ENCODE measurements around the gene DPH2.
A peak's percentile ranks its signal among the peaks of the same experiment; 100 is the strongest.

The DPH2 gene

GRCh38 chr1:43982808-43983207 is 13.0 kb downstream of the DPH2 start:
- DNase-seq (ENCODE audit: low read depth, low spot score), result no peak
- no peak overlapping the region for H3K27ac ChIP-seq (ENCODE audit: low read length)

GRCh38 chr1:43983253-43983899 is 13.6 kb downstream of the DPH2 start:
- no CpG with 5 or more reads among the region's 12 CpGs for WGBS (ENCODE audit: insufficient coverage, insufficient read length)
- H3K4me1 ChIP-seq (ENCODE audit: control insufficient read depth, insufficient read depth, low read length), result peaks cover 2% of the 10 kb centered on the region; the same call in 1 of the 2 replicates

More at GRCh38 chr1:43982808-43983207, 13.0 kb downstream of the DPH2 start:
- no peaks in the 10 kb centered on the region for H3K27me3 ChIP-seq (ENCODE audit: control insufficient read depth, insufficient read depth, low read length)
- peaks cover 12% of the 10 kb centered on the region; the same call in 1 of the 2 replicates for H3K36me3 ChIP-seq (ENCODE audit: control insufficient read depth, insufficient read depth, low read length)
- H3K9me3 ChIP-seq (ENCODE audit: control insufficient read depth, insufficient read depth, low read length), result no peaks in the 10 kb centered on the region
- WGBS (ENCODE audit: insufficient coverage, insufficient read length), result 100% methylated on average over 2 of the region's 15 CpGs
- peaks cover 2% of the 10 kb centered on the region; the same call in 1 of the 2 replicates for H3K4me1 ChIP-seq (ENCODE audit: control insufficient read depth, insufficient read depth, low read length)
- H3K4me3 ChIP-seq (ENCODE audit: low read length), result no peak overlapping the region

DNA sequence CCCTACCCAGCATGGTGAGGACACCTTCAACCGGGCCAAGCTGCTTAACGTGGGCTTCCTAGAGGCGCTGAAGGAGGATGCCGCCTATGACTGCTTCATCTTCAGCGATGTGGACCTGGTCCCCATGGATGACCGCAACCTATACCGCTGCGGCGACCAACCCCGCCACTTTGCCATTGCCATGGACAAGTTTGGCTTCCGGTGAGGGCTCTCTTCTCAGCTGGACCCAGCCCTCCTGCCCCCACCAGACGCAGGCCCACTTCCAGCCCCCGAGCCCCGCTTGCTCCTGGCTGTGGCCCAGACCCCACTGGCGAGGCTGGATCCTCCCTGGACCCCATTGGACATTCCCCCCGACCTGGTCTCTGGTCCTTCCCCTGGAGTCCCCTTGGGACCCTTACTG is 15.0 kb downstream of the DPH2 start:
- DNase-seq (ENCODE audit: low read depth, low spot score), result no peak
- Histone ChIP-seq H3K36me3 (ENCODE audit: control insufficient read depth, insufficient read depth, low read length) (peaks cover 12% of the 10 kb centered on the region; the same call in 1 of the 2 replicates), H3K27ac (ENCODE audit: low read length) (no peak overlapping the region), H3K27me3 (ENCODE audit: control insufficient read depth, insufficient read depth, low read length) (no peaks in the 10 kb centered on the region), H3K9me3 (ENCODE audit: control insufficient read depth, insufficient read depth, low read length) (no peaks in the 10 kb centered on the region), H3K4me1 (ENCODE audit: control insufficient read depth, insufficient read depth, low read length) (peaks cover 2% of the 10 kb centered on the region; the same call in 1 of the 2 replicates), H3K4me3 (ENCODE audit: low read length) (no peak overlapping the region)
- WGBS (ENCODE audit: insufficient coverage, insufficient read length), result no CpG with 5 or more reads among the region's 16 CpGs

More at GRCh38 chr1:43983253-43983899, 13.6 kb downstream of the DPH2 start:
- no peak for DNase-seq (ENCODE audit: low read depth, low spot score)
- Histone ChIP-seq H3K27ac (ENCODE audit: low read length) (no peak overlapping the region), H3K27me3 (ENCODE audit: control insufficient read depth, insufficient read depth, low read length) (no peaks in the 10 kb centered on the region), H3K4me3 (ENCODE audit: low read length) (no peak overlapping the region), H3K36me3 (ENCODE audit: control insufficient read depth, insufficient read depth, low read length) (peaks cover 12% of the 10 kb centered on the region; the same call in 1 of the 2 replicates), H3K9me3 (ENCODE audit: control insufficient read depth, insufficient read depth, low read length) (no peaks in the 10 kb centered on the region)

DNA sequence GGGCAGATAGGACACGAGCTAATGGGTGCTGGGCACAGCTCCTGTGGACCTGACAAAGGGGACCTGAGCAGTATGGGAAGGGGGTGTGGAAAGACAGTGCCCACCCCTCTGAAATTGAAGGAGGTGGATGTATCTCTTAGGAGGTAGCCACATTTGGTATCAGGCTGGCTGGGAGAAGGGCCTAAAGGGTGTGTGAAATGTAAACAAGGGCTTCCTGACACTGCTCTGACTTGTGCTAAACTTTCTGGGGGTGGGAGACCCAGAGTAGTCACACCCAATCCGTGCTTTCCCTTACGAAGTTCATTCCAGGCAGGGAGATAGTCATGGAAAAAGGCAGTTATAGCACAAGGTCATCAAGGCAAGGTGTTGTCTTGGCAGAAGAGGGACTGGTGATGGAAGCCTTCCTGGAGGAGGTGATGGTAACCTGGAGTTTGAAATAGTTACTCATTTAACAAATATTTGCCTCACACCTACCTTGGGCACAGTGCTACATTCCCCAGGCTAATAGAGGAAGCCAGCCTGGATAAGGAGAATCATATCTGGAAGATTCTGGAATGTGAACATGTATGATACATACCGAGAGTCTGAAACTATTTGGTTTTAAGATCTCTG is 16.3 kb downstream of the DPH2 start:
- H3K36me3 ChIP-seq (ENCODE audit: control insufficient read depth, insufficient read depth, low read length), result peaks cover 12% of the 10 kb centered on the region; the same call in 1 of the 2 replicates
- no CpG with 5 or more reads among the region's 4 CpGs for WGBS (ENCODE audit: insufficient coverage, insufficient read length)

DNA sequence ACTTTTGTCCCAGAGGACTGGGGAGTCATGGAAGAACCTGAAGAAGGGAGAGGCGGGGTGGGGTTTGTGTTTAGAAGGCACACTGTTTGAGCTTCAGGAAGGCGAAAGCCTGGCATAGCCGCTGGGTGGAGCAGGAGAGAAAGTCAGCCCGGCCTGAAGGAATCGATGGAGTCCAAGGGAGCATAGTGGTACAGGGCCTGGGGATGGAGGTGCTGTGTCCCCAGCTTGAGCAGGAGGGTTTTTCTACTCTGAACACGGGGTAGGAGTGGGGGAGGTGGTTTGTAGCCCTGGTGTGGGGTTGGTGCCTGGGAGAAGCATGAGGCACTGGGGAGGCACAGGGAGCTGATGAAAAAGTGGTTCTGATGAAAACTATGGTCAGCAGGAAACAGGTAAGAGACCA is 16.9 kb downstream of the DPH2 start:
- H3K9me3 ChIP-seq (ENCODE audit: control insufficient read depth, insufficient read depth, low read length), result no peaks in the 10 kb centered on the region
- peaks cover 10% of the 10 kb centered on the region; the same call in 1 of the 2 replicates for H3K36me3 ChIP-seq (ENCODE audit: control insufficient read depth, insufficient read depth, low read length)
- peaks cover 2% of the 10 kb centered on the region; the same call in 1 of the 2 replicates for H3K4me1 ChIP-seq (ENCODE audit: control insufficient read depth, insufficient read depth, low read length)
- H3K4me3 ChIP-seq (ENCODE audit: low read length), result no peak overlapping the region
- no peaks in the 10 kb centered on the region for H3K27me3 ChIP-seq (ENCODE audit: control insufficient read depth, insufficient read depth, low read length)
- H3K27ac ChIP-seq (ENCODE audit: low read length), result no peak overlapping the region
- no CpG with 5 or more reads among the region's 6 CpGs for WGBS (ENCODE audit: insufficient coverage, insufficient read length)
- no peak for DNase-seq (ENCODE audit: low read depth, low spot score)

More for the DNA sequence above, 16.3 kb downstream of the DPH2 start:
- no peaks in the 10 kb centered on the region for H3K9me3 ChIP-seq (ENCODE audit: control insufficient read depth, insufficient read depth, low read length)
- H3K27me3 ChIP-seq (ENCODE audit: control insufficient read depth, insufficient read depth, low read length), result no peaks in the 10 kb centered on the region
- H3K4me1 ChIP-seq (ENCODE audit: control insufficient read depth, insufficient read depth, low read length), result peaks cover 2% of the 10 kb centered on the region; the same call in 1 of the 2 replicates
- no peak overlapping the region for H3K4me3 ChIP-seq (ENCODE audit: low read length)
- no peak for DNase-seq (ENCODE audit: low read depth, low spot score)
- H3K27ac ChIP-seq (ENCODE audit: low read length), result no peak overlapping the region

- Histone ChIP-seq H3K27me3 (ENCODE audit: control insufficient read depth, insufficient read depth, low read length) (no peaks in the 10 kb centered on the region), H3K4me1 (ENCODE audit: control insufficient read depth, insufficient read depth, low read length) (peaks cover 2% of the 10 kb centered on the region; the same call in 1 of the 2 replicates), H3K9me3 (ENCODE audit: control insufficient read depth, insufficient read depth, low read length) (no peaks in the 10 kb centered on the region), H3K36me3 (ENCODE audit: control insufficient read depth, insufficient read depth, low read length) (peaks cover 8% of the 10 kb centered on the region; the same call in 1 of the 2 replicates), H3K27ac (ENCODE audit: low read length) (no peak overlapping the region), H3K4me3 (ENCODE audit: low read length) (no peak overlapping the region)
- no CpG with 5 or more reads among the region's 6 CpGs for WGBS (ENCODE audit: insufficient coverage, insufficient read length)
- DNase-seq (ENCODE audit: low read depth, low spot score), result no peak
These were observed 17.5 kb downstream of the DPH2 start for GRCh38 chr1:43987159-43987902.

- H3K36me3 ChIP-seq (ENCODE audit: control insufficient read depth, insufficient read depth, low read length), result 0 out of 2 replicates have a peak, but pooled peaks cover 1% of the 10 kb centered on the region
- no peak overlapping the region for H3K27ac ChIP-seq (ENCODE audit: low read length)
- H3K9me3 ChIP-seq (ENCODE audit: control insufficient read depth, insufficient read depth, low read length), result no peaks in the 10 kb centered on the region
- no peak for DNase-seq (ENCODE audit: low read depth, low spot score)
- H3K4me3 ChIP-seq (ENCODE audit: low read length), result peak overlapping the region; percentile 67; the same call in 1 of the 2 replicates
- WGBS (ENCODE audit: insufficient coverage, insufficient read length), result no CpG with 5 or more reads among the region's 19 CpGs
- no peaks in the 10 kb centered on the region for H3K27me3 ChIP-seq (ENCODE audit: control insufficient read depth, insufficient read depth, low read length)
- peaks cover 4% of the 10 kb centered on the region; the same call in 1 of the 2 replicates for H3K4me1 ChIP-seq (ENCODE audit: control insufficient read depth, insufficient read depth, low read length)
These were observed 20.7 kb downstream of the DPH2 start for GRCh38 chr1:43990271-43991199.

GRCh38 chr1:43991200-43991475 is 21.3 kb downstream of the DPH2 start:
- Histone ChIP-seq H3K36me3 (ENCODE audit: control insufficient read depth, insufficient read depth, low read length) (no peaks in the 10 kb centered on the region), H3K4me3 (ENCODE audit: low read length) (peak overlapping the region; percentile 67; the same call in 1 of the 2 replicates), H3K27ac (ENCODE audit: low read length) (no peak overlapping the region), H3K27me3 (ENCODE audit: control insufficient read depth, insufficient read depth, low read length) (no peaks in the 10 kb centered on the region), H3K9me3 (ENCODE audit: control insufficient read depth, insufficient read depth, low read length) (no peaks in the 10 kb centered on the region), H3K4me1 (ENCODE audit: control insufficient read depth, insufficient read depth, low read length) (peaks cover 4% of the 10 kb centered on the region; the same call in 1 of the 2 replicates)
- no peak for DNase-seq (ENCODE audit: low read depth, low spot score)
- WGBS (ENCODE audit: insufficient coverage, insufficient read length), result no CpG with 5 or more reads among the region's 10 CpGs

- peak; percentile 50 for DNase-seq (ENCODE audit: low read depth, low spot score)
- Histone ChIP-seq H3K4me1 (ENCODE audit: control insufficient read depth, insufficient read depth, low read length) (peaks cover 4% of the 10 kb centered on the region; the same call in 1 of the 2 replicates), H3K27me3 (ENCODE audit: control insufficient read depth, insufficient read depth, low read length) (no peaks in the 10 kb centered on the region), H3K36me3 (ENCODE audit: control insufficient read depth, insufficient read depth, low read length) (no peaks in the 10 kb centered on the region), H3K27ac (ENCODE audit: low read length) (no peak within 1 kb of the TSS), H3K9me3 (ENCODE audit: control insufficient read depth, insufficient read depth, low read length) (no peaks in the 10 kb centered on the region), H3K4me3 (ENCODE audit: low read length) (peak within 1 kb of the TSS; percentile 67; the same call in 1 of the 2 replicates)
- no CpG with 5 or more reads among the region's 66 CpGs for WGBS (ENCODE audit: insufficient coverage, insufficient read length)
These were observed 21.8 kb downstream of the DPH2 start, which contains the start of gene CCDC24 for GRCh38 chr1:43991476-43992231. Gene CCDC24 (plus strand): TSS chr1:43991599. CDS start chr1:43991879, 280 bp downstream.
